GM18873 (cell line): ENCODE results near the gene PKP2.

ENCODE experiments used
- ATAC-seq: cut with Tn5 transposase; IDR thresholded peaks from one replicate; pipeline ENCODE4 v1.9.1; 2021; ENCODE audit warnings: mild to moderate bottlenecking, moderate library complexity, moderate number of reproducible peaks; ENCODE audit not compliant: unreplicated experiment, low FRiP score

Gene PKP2

GRCh38 chr12:32896432-32897280 lies at the start of gene PKP2:
PKP2 (minus strand) TSS chr12:32896777; CDS start chr12:32896731, 46 bp downstream.
- peak; percentile 49 for ATAC-seq

DNA sequence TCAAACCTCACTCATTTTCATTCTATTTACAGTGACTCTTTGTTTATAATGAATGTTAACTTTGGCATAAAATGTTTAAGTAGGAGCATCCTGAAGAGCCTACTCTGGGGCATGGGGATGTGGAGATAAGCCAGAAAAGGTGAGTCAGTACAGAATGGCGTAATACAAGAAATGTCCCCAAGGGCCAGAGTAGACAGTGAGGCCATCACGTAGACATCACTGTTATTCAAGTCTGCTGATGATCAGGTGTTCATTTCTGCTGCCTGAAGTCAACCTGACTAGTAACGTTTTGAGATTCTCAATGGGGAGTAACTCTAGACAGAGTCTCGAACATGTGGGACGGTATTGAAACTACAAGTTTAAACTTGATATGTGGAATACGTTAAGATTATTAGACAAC lies 47.6 kb upstream of the PKP2 start:
- ATAC-seq = no peak

- ATAC-seq = no peak
Observed at GRCh38 chr12:32939801-32940200, 43.2 kb upstream of the PKP2 start.

- no peak for ATAC-seq
Observed at GRCh38 chr12:32926963-32927362, 30.4 kb upstream of the PKP2 start.

DNA sequence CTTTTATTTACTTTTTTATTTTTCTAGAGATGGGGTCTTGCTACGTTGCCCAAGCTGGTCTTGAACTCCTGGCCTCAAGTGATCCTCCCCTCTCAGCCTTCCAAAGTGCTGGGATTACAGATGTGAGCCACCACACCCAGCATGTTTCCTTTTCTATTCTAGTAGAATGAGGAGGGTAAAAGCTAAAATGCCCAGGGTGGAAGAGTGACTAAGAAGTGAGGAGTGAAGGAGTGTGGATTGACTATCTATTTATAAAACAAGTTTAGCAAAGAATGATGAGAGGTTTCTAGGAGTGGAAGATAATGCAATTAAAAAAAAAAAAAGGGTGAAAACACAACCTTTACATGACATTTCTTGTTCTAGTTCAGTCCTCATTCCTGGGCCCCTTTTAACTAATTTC lies 29.8 kb upstream of the PKP2 start:
- no peak for ATAC-seq

- no peak for ATAC-seq
Observed at GRCh38 chr12:32922546-32923297, 26.1 kb upstream of the PKP2 start.

DNA sequence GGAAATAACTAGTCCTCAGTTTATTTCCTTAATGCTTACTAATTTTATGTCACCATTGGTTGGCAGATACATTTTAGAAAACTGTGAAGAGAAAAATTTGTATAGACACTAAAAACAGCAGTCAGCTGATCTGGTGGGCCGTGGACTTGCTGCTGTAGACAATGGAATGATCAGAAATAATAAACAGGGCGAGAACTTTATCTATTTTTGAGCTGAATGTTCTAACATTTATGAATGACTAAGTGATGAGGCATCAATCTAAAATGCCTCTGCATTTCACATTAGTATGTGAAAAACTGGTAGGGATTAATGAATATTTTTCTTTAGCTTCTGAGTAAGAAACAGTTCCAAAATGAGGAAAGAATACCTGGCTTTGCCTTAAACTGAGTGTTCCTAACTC lies 24.8 kb upstream of the PKP2 start:
- no peak for ATAC-seq

- no peak for ATAC-seq
Observed at GRCh38 chr12:32920506-32921085, 24.0 kb upstream of the PKP2 start.

DNA sequence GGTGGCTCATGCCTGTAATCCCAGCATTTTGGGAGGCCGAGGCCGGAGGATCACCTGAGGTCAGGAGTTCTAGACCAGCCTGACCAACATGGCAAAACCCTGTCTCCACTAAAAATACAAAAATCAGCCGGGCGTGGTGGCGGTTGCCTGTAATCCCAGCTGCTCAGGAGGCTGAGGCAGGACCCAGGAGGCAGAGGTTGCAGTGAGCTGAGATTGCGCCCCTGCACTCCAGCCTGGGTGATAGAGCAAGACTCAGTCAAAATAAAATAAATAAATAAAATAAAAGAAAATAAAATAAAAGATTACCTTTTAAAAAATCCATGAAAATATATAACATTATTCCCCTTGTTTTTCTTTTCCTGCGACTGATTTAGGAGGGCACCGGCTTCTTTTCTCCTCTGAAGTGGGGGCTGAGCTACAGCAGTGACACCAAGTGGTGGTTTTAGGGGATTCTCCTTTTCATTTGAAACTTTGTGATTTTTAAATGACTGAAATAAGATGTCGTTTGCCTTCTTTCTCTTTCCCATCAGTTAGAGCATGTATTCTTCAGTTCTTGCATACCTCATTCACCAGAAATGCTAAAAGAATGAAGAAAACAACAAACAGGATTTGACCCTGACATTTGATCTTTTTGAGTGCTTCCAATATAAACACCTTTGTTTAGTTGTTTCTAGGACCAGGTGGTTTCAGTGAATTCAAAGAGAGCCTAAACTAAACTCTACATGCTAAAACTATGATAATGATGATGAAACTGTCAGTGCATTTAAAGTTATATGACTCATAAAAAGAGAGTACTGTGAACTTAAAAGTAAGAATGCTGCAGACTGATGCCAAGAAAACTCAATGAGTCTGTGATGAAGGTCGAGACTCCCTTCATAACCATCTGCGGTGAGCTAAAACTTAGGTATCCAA lies 22.6 kb upstream of the PKP2 start:
- ATAC-seq = no peak

- ATAC-seq = no peak
Observed at GRCh38 chr12:32917094-32917611, 20.6 kb upstream of the PKP2 start.

DNA sequence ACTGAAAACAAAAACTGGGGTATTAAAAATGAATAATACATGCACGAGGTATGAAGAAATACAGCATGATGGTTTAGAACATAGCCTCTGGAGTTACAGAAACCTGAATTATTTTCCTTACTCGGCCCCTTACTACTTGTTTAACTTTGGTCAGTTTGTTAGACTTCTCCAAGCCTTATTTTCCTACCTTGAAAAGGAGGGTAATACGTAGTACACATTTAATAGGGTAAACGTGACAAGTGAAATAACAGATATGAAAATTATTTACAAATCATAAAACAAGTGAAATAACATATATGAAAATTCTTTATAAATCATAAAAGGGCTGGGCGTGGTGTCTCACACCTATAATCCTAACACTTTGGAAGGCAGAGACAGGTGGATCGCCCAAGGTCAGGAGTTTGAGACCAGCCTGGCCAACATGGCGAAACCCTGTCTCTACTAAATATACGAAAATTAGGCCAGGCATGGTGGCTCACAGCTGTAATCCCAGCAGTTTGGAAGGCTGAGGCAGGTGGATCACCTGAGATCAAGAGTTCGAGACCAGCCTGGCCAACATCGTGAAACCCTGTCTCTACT lies 11.4 kb upstream of the PKP2 start:
- no peak for ATAC-seq

DNA sequence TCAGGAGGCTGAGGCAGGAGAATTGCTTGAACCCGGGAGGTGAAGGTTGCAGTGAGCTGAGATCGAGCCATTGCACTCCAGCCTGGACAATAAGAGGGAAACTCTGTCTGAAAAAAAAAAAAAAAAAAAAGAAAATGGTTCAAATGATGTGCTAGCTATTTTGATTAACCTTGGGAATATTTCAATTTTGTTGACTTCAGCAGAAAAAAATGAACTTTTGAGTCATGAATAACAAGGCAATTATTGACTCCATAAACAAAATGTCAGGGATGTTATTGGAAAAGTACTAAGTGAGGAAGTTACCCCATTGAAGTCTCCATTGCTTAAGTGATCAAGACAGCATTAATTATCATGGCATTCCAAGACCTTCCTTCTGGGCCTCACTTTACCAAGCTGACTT lies 10.6 kb upstream of the PKP2 start:
- ATAC-seq = no peak

- ATAC-seq = peak; percentile 99
Observed at GRCh38 chr12:32906399-32907165, 10.0 kb upstream of the PKP2 start.

GRCh38 chr12:32903763-32904162 lies 7.2 kb upstream of the PKP2 start:
- ATAC-seq = no peak

DNA sequence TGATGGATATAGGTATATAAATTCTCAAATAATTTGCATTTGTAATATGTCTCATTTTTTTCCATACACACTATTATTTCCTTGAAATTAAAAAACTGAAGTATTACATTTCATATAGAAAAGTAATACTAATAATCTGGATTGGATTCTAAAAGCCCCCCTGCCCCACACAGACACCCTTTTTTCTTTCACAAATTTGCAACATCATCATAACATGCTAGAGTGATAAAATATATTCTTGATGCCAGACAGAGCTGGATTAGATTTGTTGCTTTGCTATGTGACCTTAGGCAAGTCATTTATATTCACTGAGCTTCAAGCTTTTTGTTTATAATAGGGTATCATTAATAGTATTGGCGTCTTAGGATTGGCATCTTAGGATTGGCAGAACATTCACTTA lies 6.7 kb upstream of the PKP2 start:
- no peak for ATAC-seq

- peak; percentile 47 for ATAC-seq
Observed at GRCh38 chr12:32902287-32902997, 5.9 kb upstream of the PKP2 start.

DNA sequence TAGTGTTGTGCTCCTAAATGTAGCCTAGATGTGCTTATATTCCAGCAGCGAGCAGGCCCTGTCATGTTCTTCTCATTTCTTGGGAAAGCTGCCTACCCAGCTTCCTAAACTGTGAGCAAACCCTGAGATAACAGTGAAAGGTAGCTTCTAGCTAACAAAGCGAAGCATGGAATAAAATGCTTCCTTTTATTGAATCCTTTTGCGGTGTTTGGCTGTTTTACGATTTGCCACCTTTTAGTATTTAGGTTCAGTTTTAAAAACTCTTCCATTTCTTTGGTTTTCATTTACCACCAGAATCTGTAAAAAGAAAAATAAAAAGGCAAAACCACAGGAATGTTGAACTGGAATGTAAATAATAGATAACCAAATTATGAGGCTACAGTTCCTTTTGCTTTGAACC lies 5.0 kb upstream of the PKP2 start:
- ATAC-seq = no peak
